Osteocyte (in vitro differentiated cells): ENCODE results near the gene RNF113A. TPM values are rescaled to one million over a fixed set of nuclear protein-coding genes. Genes with fewer than 3 reads are reported as not detected.

Experiments
- DNase-seq: peaks from one replicate; pipeline ENCODE4 v3.0.0; 2021; ENCODE audit warnings: mixed read lengths; ENCODE audit not compliant: unreplicated experiment; ENCODE audit errors: extremely low spot score
- H3K27ac Mint-ChIP-seq: one replicate; pipeline ENCODE4 v1.8.0; 2021; ENCODE audit warnings: mild to moderate bottlenecking, mixed read lengths; ENCODE audit not compliant: unreplicated experiment
- H3K27me3 Mint-ChIP-seq: one replicate; pipeline ENCODE4 v1.8.0; 2021; ENCODE audit warnings: mixed read lengths; ENCODE audit not compliant: unreplicated experiment
- H3K36me3 Mint-ChIP-seq: one replicate; pipeline ENCODE4 v1.8.0; 2021; ENCODE audit warnings: mixed read lengths; ENCODE audit not compliant: unreplicated experiment
- H3K4me1 Mint-ChIP-seq: one replicate; pipeline ENCODE4 v1.8.0; 2021; ENCODE audit warnings: mixed read lengths; ENCODE audit not compliant: unreplicated experiment
- H3K4me3 Mint-ChIP-seq: one replicate; pipeline ENCODE4 v1.8.0; 2021; ENCODE audit warnings: mild to moderate bottlenecking, moderate library complexity, mixed read lengths; ENCODE audit not compliant: unreplicated experiment
- H3K9me3 Mint-ChIP-seq: one replicate; pipeline ENCODE4 v1.8.0; 2021; ENCODE audit warnings: mixed read lengths; ENCODE audit not compliant: unreplicated experiment
- CTCF ChIP-seq: fragments of 200-600 bp; sonication (generic); IDR thresholded peaks from 2 replicates; pipeline ENCODE4 v1.5.0; 2021; ENCODE audit warnings: antibody characterized with exemption, mild to moderate bottlenecking, moderate library complexity
- long read RNA-seq: library from polyadenylated mRNA; unstranded; transcript quantifications from one replicate; pipeline ENCODE4 v2.0.0, GENCODE V29; 2021
- total RNA-seq: library from RNA; stranded (reverse); gene quantifications from 2 replicates; pipeline ENCODE4 v1.2.1, GENCODE V29; 2021

RNF113A gene
- 13.3 and 13.5 TPM in 2 replicates for total RNA-seq
- long read RNA-seq, transcript RNF113A-201 (1 exons, 1,353 nt) = major isoform, 48 of 48 reads
- long read RNA-seq, partial matches to known transcripts = 0 of 48 reads
- long read RNA-seq, other reads (novel, unspliced or antisense) = 0 of 48 reads

GRCh38 chrX:119871599-119872395 lies at the start of gene RNF113A, which contains the start of gene NDUFA1:
Gene RNF113A (minus strand): TSS chrX:119871733. CDS start chrX:119871613, 120 bp downstream.
Gene NDUFA1 (plus strand): TSS chrX:119871832. CDS start chrX:119871912, 80 bp downstream.
- H3K9me3 Mint-ChIP-seq = no peaks in the 10 kb centered on the region

GRCh38 chrX:119919835-119920585 lies 48.5 kb upstream of the RNF113A start:
- Mint-ChIP-seq H3K4me1 (no peaks in the 10 kb centered on the region), H3K27me3 (no peaks in the 10 kb centered on the region), H3K9me3 (peaks cover 3% of the 10 kb centered on the region), H3K27ac (no peak overlapping the region), H3K4me3 (no peak overlapping the region), H3K36me3 (peaks cover under 1% of the 10 kb centered on the region)
- no peak for TF ChIP-seq CTCF
- DNase-seq = peak; percentile 8

More at GRCh38 chrX:119871599-119872395, at the start of gene RNF113A, which contains the start of gene NDUFA1:
- DNase-seq = peak; percentile 92
- TF ChIP-seq CTCF = no peak
- Mint-ChIP-seq H3K36me3 (peaks cover 6% of the 10 kb centered on the region), H3K4me1 (peaks cover 18% of the 10 kb centered on the region), H3K4me3 (peak within 1 kb of the TSS; percentile 97), H3K27me3 (no peaks in the 10 kb centered on the region), H3K27ac (peak within 1 kb of the TSS; percentile 96)

GRCh38 chrX:119917877-119918276 lies 46.3 kb upstream of the RNF113A start:
- H3K4me1 Mint-ChIP-seq = no peaks in the 10 kb centered on the region
- no peaks in the 10 kb centered on the region for H3K27me3 Mint-ChIP-seq
- no peak overlapping the region for H3K27ac Mint-ChIP-seq
- peak; percentile 32 for DNase-seq
- TF ChIP-seq CTCF = no peak
- H3K9me3 Mint-ChIP-seq = peaks cover 6% of the 10 kb centered on the region
- no peak overlapping the region for H3K4me3 Mint-ChIP-seq
- H3K36me3 Mint-ChIP-seq = no peaks in the 10 kb centered on the region

GRCh38 chrX:119916310-119916709 lies 44.8 kb upstream of the RNF113A start:
- no peak for TF ChIP-seq CTCF
- no peak overlapping the region for H3K4me3 Mint-ChIP-seq
- H3K9me3 Mint-ChIP-seq = peaks cover 6% of the 10 kb centered on the region
- peak; percentile 23 for DNase-seq
- no peaks in the 10 kb centered on the region for H3K4me1 Mint-ChIP-seq
- no peak overlapping the region for H3K27ac Mint-ChIP-seq
- H3K36me3 Mint-ChIP-seq = no peaks in the 10 kb centered on the region
- H3K27me3 Mint-ChIP-seq = no peaks in the 10 kb centered on the region
